HepG2 (cell line): ENCODE measurements around the gene ZBTB7B. TPM values are rescaled to one million over a fixed set of nuclear protein-coding genes. Genes with fewer than 3 reads are reported as not detected.
A peak's percentile ranks its signal among the peaks of the same experiment; 100 is the strongest.

Experiments used
- E2F5 ChIP-seq: sonication (generic); formaldehyde crosslinking; conservative IDR thresholded peaks from 2 replicates; pipeline ENCODE4 v1.4.0; 2020; ENCODE audit warnings: missing genetic modification reagents
- FOSL1 ChIP-seq: sonication (generic); formaldehyde crosslinking; IDR thresholded peaks from 2 replicates; pipeline ENCODE4 v1.9.0; 2021; ENCODE audit warnings: missing genetic modification reagents, borderline replicate concordance
- GABPB1 ChIP-seq: IDR thresholded peaks from 2 replicates; pipeline ENCODE4 v1.6.1; 2016; ENCODE audit warnings: mild to moderate bottlenecking, missing genetic modification reagents, moderate library complexity, missing compliant biosample characterization
- HMGA1 ChIP-seq: sonication (generic); formaldehyde crosslinking; conservative IDR thresholded peaks from 2 replicates; pipeline ENCODE4 v1.4.0; 2020; ENCODE audit warnings: missing genetic modification reagents
- KDM2A ChIP-seq: sonication (generic); formaldehyde crosslinking; IDR thresholded peaks from 2 replicates; pipeline ENCODE4 v1.4.0; 2020; ENCODE audit warnings: low read depth, missing genetic modification reagents, borderline replicate concordance
- KMT2A ChIP-seq: sonication (generic); formaldehyde crosslinking; IDR thresholded peaks from 2 replicates; pipeline ENCODE4 v1.4.0; 2020; ENCODE audit warnings: missing genetic modification reagents
- MAZ ChIP-seq, 2 experiments: sonication (generic) in 1 of 2; formaldehyde crosslinking in 1 of 2; IDR thresholded peaks; 2 replicates each; pipeline versions ENCODE4 v1.5.0 to v1.6.1; 2012 to 2020; ENCODE audit warnings: low read depth in 2 of 2, mild to moderate bottlenecking in 2 of 2, borderline replicate concordance in 1 of 2, improper control_type of control experiment in 1 of 2, low read length in 1 of 2, missing genetic modification reagents in 1 of 2, moderate library complexity in 1 of 2
- MTF1 ChIP-seq: sonication (generic); formaldehyde crosslinking; IDR thresholded peaks from 2 replicates; pipeline ENCODE4 v1.5.0; 2020; ENCODE audit warnings: missing genetic modification reagents
- SRY ChIP-seq: sonication (generic); formaldehyde crosslinking; IDR thresholded peaks from 2 replicates; pipeline ENCODE4 v1.8.0; 2022; ENCODE audit warnings: mild to moderate bottlenecking, missing genetic modification reagents
- TSC22D2 ChIP-seq: sonication (generic); formaldehyde crosslinking; IDR thresholded peaks from 2 replicates; pipeline ENCODE4 v1.5.1; 2020; ENCODE audit warnings: missing genetic modification reagents, mild to moderate bottlenecking, borderline replicate concordance
- ZNF234 ChIP-seq: sonication (generic); formaldehyde crosslinking; conservative IDR thresholded peaks from 2 replicates; pipeline ENCODE4 v1.5.1; 2020; ENCODE audit warnings: mild to moderate bottlenecking, missing genetic modification reagents
- ZNF3 ChIP-seq: IDR thresholded peaks from 2 replicates; pipeline ENCODE4 v1.7.0; 2017; ENCODE audit warnings: inconsistent platforms
- ZNF766 ChIP-seq: sonication (generic); formaldehyde crosslinking; IDR thresholded peaks from 2 replicates; pipeline ENCODE4 v1.5.0; 2020; ENCODE audit warnings: missing genetic modification reagents, borderline replicate concordance
- ZNF788 ChIP-seq: sonication (generic); formaldehyde crosslinking; IDR thresholded peaks from 2 replicates; pipeline ENCODE4 v1.5.0; 2020; ENCODE audit warnings: mild to moderate bottlenecking, missing genetic modification reagents, borderline replicate concordance
- ZNF879 ChIP-seq: sonication (generic); formaldehyde crosslinking; IDR thresholded peaks from 2 replicates; pipeline ENCODE4 v1.8.1; 2023; ENCODE audit warnings: missing genetic modification reagents
- ZNF891 ChIP-seq: sonication (generic); formaldehyde crosslinking; IDR thresholded peaks from 2 replicates; pipeline ENCODE4 v1.5.0; 2020; ENCODE audit warnings: mild to moderate bottlenecking, missing genetic modification reagents
- polyA plus RNA-seq, 8 experiments: library from polyadenylated mRNA; depleted of rRNA in 3 of 8; stranded (reverse) in 7 of 8; unstranded in 1 of 8; fragments of >200 nt; fragmentation: Illumina TruSeq in 4 of 8; extraction: Trizol in 4 of 8; gene quantifications; 2 replicates each; pipeline versions ENCODE4 v1.2.1 to v1.2.3, GENCODE V29; 2011 to 2016; ENCODE audit warnings: low read depth in 4 of 8, missing spikeins in 1 of 8, mixed read lengths in 1 of 8; ENCODE audit not compliant: insufficient read depth in 1 of 8
- total RNA-seq, 5 experiments: library from RNA; depleted of rRNA; stranded (reverse); fragments of >200 nt; fragmentation: Illumina TruSeq; extraction: Trizol; gene quantifications; 2 replicates each; pipeline ENCODE4 v1.2.3, GENCODE V29; 2016; ENCODE audit warnings: low read depth in 1 of 5
- TF ChIP-seq, protein P1 (sequence below): IDR thresholded peaks from 2 replicates; pipeline ENCODE4 v1.6.1; 2016; ENCODE audit warnings: missing biosample characterization, missing genetic modification reagents, low read depth
- TF ChIP-seq, protein P2 (sequence below): sonication (generic); formaldehyde crosslinking; IDR thresholded peaks from 2 replicates; pipeline ENCODE4 v1.4.0; 2020; ENCODE audit warnings: missing genetic modification reagents, borderline replicate concordance
- TF ChIP-seq, protein P3 (sequence below): sonication (generic); formaldehyde crosslinking; IDR thresholded peaks from 2 replicates; pipeline ENCODE4 v1.9.0; 2021; ENCODE audit warnings: missing genetic modification reagents, borderline replicate concordance

Gene ZBTB7B
- total and polyA plus RNA-seq, 2 of the 13 experiments (the other 11 are each of a cell fraction or from before 2014, with no cell fraction given) = 15.5 to 17.5 TPM

DNA sequence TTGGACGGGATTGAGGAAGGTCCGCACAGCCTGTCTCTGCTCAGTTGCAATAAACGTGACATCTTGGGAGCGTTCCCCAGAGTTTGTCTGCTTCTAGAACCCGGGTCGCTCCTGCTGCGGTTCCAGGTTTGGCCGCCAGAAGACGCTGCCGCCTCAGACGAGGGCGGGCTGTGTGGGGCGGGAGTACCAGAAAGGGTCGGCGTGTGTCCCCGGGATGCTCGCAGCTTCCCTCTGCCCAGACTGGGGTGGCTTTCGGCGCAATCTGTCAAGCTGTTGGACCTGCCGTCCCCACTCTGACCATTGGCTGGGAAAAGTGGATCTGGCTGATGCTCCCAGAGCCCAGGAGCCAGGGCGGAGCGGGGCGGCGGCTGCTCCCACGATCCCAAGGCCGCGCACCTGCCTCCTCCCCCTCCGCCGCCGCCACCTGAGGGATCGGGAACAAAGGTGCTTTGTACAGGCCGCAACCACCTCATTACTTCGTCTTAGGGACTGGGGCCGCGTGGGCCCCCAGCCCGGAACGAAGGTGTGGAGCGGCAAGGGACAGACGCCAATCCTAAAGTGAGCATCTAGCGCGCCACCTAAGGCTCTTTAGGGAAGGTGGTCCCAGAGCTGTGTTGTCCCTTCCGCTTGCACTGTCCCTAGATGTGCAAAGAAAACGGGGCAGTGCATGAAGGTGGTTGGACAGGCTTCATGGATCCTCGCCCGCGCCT is 60.3 kb downstream of the ZBTB7B start (continued):
- 0 out of 2 replicates have a peak, but pooled peaks have one; percentile 1 for TF ChIP-seq ZNF788 (CRISPR knock-in tag)
- TF ChIP-seq, protein P1, sequence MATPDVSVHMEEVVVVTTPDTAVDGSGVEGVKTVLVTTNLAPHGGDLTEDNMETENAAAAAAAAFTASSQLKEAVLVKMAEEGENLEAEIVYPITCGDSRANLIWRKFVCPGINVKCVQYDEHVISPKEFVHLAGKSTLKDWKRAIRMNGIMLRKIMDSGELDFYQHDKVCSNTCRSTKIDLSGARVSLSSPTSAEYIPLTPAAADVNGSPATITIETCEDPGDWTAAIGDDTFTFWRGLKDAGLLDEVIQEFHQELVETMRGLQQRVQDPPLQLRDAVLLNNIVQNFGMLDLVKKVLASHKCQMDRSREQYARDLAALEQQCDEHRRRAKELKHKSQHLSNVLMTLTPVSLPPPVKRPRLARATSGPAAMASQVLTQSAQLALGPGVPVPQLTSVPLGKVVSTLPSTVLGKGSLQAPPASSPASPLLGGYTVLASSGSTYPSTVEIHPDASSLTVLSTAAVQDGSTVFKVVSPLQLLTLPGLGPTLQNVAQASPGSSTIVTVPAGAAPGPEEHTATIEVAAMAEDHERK = no peak
- no peak for TF ChIP-seq ZNF766 (CRISPR knock-in tag)
- no peak for TF ChIP-seq ZNF234 (CRISPR knock-in tag)
- no peak for TF ChIP-seq ZNF3 (CRISPR knock-in tag)
- peak; percentile 30; the same call in 1 of the 2 replicates for TF ChIP-seq GABPB1 (CRISPR knock-in tag)
- peak; percentile 88 for TF ChIP-seq KDM2A (CRISPR knock-in tag)
- TF ChIP-seq SRY = 0 out of 2 replicates have a peak, but pooled peaks have one; percentile 30
- no peak for TF ChIP-seq TSC22D2
- TF ChIP-seq ZNF879 (CRISPR knock-in tag) = no peak
- TF ChIP-seq, protein P2, sequence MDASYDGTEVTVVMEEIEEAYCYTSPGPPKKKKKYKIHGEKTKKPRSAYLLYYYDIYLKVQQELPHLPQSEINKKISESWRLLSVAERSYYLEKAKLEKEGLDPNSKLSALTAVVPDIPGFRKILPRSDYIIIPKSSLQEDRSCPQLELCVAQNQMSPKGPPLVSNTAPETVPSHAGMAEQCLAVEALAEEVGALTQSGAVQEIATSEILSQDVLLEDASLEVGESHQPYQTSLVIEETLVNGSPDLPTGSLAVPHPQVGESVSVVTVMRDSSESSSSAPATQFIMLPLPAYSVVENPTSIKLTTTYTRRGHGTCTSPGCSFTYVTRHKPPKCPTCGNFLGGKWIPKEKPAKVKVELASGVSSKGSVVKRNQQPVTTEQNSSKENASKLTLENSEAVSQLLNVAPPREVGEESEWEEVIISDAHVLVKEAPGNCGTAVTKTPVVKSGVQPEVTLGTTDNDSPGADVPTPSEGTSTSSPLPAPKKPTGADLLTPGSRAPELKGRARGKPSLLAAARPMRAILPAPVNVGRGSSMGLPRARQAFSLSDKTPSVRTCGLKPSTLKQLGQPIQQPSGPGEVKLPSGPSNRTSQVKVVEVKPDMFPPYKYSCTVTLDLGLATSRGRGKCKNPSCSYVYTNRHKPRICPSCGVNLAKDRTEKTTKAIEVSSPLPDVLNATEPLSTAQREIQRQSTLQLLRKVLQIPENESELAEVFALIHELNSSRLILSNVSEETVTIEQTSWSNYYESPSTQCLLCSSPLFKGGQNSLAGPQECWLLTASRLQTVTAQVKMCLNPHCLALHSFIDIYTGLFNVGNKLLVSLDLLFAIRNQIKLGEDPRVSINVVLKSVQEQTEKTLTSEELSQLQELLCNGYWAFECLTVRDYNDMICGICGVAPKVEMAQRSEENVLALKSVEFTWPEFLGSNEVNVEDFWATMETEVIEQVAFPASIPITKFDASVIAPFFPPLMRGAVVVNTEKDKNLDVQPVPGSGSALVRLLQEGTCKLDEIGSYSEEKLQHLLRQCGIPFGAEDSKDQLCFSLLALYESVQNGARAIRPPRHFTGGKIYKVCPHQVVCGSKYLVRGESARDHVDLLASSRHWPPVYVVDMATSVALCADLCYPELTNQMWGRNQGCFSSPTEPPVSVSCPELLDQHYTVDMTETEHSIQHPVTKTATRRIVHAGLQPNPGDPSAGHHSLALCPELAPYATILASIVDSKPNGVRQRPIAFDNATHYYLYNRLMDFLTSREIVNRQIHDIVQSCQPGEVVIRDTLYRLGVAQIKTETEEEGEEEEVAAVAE (CRISPR knock-in tag) = no peak
- no peak for TF ChIP-seq HMGA1 (CRISPR knock-in tag)
- peak; percentile 79 for TF ChIP-seq ZNF891 (CRISPR knock-in tag)
- TF ChIP-seq, protein P3, sequence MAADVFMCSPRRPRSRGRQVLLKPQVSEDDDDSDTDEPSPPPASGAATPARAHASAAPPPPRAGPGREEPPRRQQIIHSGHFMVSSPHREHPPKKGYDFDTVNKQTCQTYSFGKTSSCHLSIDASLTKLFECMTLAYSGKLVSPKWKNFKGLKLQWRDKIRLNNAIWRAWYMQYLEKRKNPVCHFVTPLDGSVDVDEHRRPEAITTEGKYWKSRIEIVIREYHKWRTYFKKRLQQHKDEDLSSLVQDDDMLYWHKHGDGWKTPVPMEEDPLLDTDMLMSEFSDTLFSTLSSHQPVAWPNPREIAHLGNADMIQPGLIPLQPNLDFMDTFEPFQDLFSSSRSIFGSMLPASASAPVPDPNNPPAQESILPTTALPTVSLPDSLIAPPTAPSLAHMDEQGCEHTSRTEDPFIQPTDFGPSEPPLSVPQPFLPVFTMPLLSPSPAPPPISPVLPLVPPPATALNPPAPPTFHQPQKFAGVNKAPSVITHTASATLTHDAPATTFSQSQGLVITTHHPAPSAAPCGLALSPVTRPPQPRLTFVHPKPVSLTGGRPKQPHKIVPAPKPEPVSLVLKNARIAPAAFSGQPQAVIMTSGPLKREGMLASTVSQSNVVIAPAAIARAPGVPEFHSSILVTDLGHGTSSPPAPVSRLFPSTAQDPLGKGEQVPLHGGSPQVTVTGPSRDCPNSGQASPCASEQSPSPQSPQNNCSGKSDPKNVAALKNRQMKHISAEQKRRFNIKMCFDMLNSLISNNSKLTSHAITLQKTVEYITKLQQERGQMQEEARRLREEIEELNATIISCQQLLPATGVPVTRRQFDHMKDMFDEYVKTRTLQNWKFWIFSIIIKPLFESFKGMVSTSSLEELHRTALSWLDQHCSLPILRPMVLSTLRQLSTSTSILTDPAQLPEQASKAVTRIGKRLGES (CRISPR knock-in tag) = no peak
- no peak for TF ChIP-seq E2F5 (CRISPR knock-in tag)
- TF ChIP-seq FOSL1 (CRISPR knock-in tag) = no peak
- TF ChIP-seq KMT2A (CRISPR knock-in tag) = 0 out of 2 replicates have a peak, but pooled peaks have one; percentile 11
- TF ChIP-seq MAZ (IDR thresholded peaks at IDR 0.05; ENCODE audit: borderline replicate concordance, low read depth, low read length) = peak; percentile 60; the same call in 1 of the 2 replicates
- peak; percentile 47; the same call in 1 of the 2 replicates for TF ChIP-seq MAZ (CRISPR knock-in tag; IDR thresholded peaks at IDR 0.05; ENCODE audit: low read depth)
- no peak for TF ChIP-seq MTF1 (CRISPR knock-in tag)
